GM12878 (cell line): Measurements from ENCODE around the gene AHCY. TPM values are rescaled to one million over a fixed set of nuclear protein-coding genes. Genes with fewer than 3 reads are reported as not detected.

ENCODE experiments used
- ATAC-seq: fragments of 200-7000 bp; cut with Tn5 transposase; 3 replicates; pipeline ENCODE4 v1.9.1; 2020; ENCODE audit warnings: mild to moderate bottlenecking, moderate library complexity
- BruUV-seq: library from RNA; stranded (reverse); fragments of 400-500 nt; replicated peaks from 2 replicates; lab custom pipeline; 2021; lab: Mats Ljungman, UMichigan
- CTCF ChIA-PET: fragments of 300-600 bp; sonication (Branson Sonifier 250); formaldehyde crosslinking; extraction: SDS; loops from one replicate; lab custom pipeline; 2021; ENCODE audit warnings: inconsistent platforms; lab: Yijun Ruan, JAX
- POLR2A ChIA-PET: fragments of 350-600 bp; formaldehyde crosslinking; extraction: SDS; loops from one replicate; lab custom pipeline; 2021; ENCODE audit warnings: inconsistent platforms; lab: Charles Lee
- RAD21 ChIA-PET: fragments of 300-600 bp; sonication (Branson Sonifier 250); formaldehyde crosslinking; loops from one replicate; lab custom pipeline; 2023; ENCODE audit warnings: antibody characterized with exemption; ENCODE audit not compliant: unreplicated experiment; lab: Charles Lee
- SMC1A ChIA-PET: fragments of 300-600 bp; sonication (Branson Sonifier 250); formaldehyde crosslinking; loops from one replicate; lab custom pipeline; 2023; ENCODE audit not compliant: unreplicated experiment, uncharacterized antibody; lab: Charles Lee
- DNase-seq: peaks from one replicate; pipeline ENCODE4 v3.0.0-alpha.2; 2011; ENCODE audit warnings: low read depth, low spot score
- FAIRE-seq: peaks from 3 replicates; lab custom pipeline; 2011; peaks lifted over from hg19 to GRCh38; lab: Jason Lieb, UNC
- H2AFZ ChIP-seq: 2 replicates; pipeline ENCODE4 v1.6.0; 2011; ENCODE audit warnings: low read depth, low read length, control low read depth; ENCODE audit not compliant: control insufficient read depth
- H3K27ac ChIP-seq: 2 replicates; pipeline ENCODE4 v1.5.1; 2011; ENCODE audit warnings: control low read depth; ENCODE audit not compliant: control insufficient read depth, insufficient read depth
- H3K27me3 ChIP-seq, 2 experiments: replicated peaks in 1 of 2; 2 replicates each; pipeline versions ENCODE4 v1.6.0 to v1.6.1; 2011; ENCODE audit warnings: low read length in 1 of 2; ENCODE audit not compliant: control insufficient read depth in 2 of 2, insufficient read depth in 2 of 2
- H3K36me3 ChIP-seq, 2 experiments: 2 replicates each; pipeline ENCODE4 v1.5.1; 2011; ENCODE audit warnings: low read length in 1 of 2; ENCODE audit not compliant: control insufficient read depth in 2 of 2, insufficient read depth in 2 of 2
- H3K4me1 ChIP-seq: 2 replicates; pipeline ENCODE4 v1.6.1; 2011; ENCODE audit warnings: mild to moderate bottlenecking, low read length, moderate library complexity, mixed read lengths; ENCODE audit not compliant: control insufficient read depth, insufficient read depth
- H3K4me2 ChIP-seq: 2 replicates; pipeline ENCODE4 v1.6.0; 2011; ENCODE audit warnings: control low read depth; ENCODE audit not compliant: control insufficient read depth, insufficient read depth
- H3K4me3 ChIP-seq: fragments of 200-600 bp; sonication (generic); 2 replicates; pipeline ENCODE4 v1.5.1; 2016
- H3K79me2 ChIP-seq: 2 replicates; pipeline ENCODE4 v1.6.0; 2011; ENCODE audit warnings: low read length; ENCODE audit not compliant: control insufficient read depth, insufficient read depth
- H3K9ac ChIP-seq: 2 replicates; pipeline ENCODE4 v1.8.0; 2011; ENCODE audit warnings: low read length, control low read depth, mixed read lengths; ENCODE audit not compliant: control insufficient read depth, insufficient read depth
- H3K9me3 ChIP-seq: replicated peaks from 3 replicates; pipeline ENCODE4 v1.5.1; 2011; ENCODE audit warnings: mild to moderate bottlenecking, low read length; ENCODE audit not compliant: control insufficient read depth, insufficient read depth
- H4K20me1 ChIP-seq: 2 replicates; pipeline ENCODE4 v1.6.0; 2011; ENCODE audit not compliant: control insufficient read depth, insufficient read depth
- CHD1 ChIP-seq: IDR thresholded peaks from 2 replicates; pipeline ENCODE4 v1.6.1; 2012; ENCODE audit warnings: low read depth, low read length, improper control_type of control experiment
- IKZF2 ChIP-seq, 2 experiments: fragments of 450-650 bp; IDR thresholded peaks; 2 replicates each; pipeline ENCODE4 v1.6.1; 2017; ENCODE audit warnings: mild to moderate bottlenecking in 2 of 2, moderate library complexity in 2 of 2
- JUNB ChIP-seq: IDR thresholded peaks from 2 replicates; pipeline ENCODE4 v1.6.1; 2016; ENCODE audit warnings: antibody characterized with exemption, mild to moderate bottlenecking
- NR2C1 ChIP-seq: fragments of 450-650 bp; IDR thresholded peaks from 2 replicates; pipeline ENCODE4 v1.6.1; 2017; ENCODE audit warnings: antibody characterized with exemption, mild to moderate bottlenecking, moderate library complexity
- NR2F1 ChIP-seq: fragments of 450-650 bp; conservative IDR thresholded peaks from 2 replicates; pipeline ENCODE4 v1.6.1; 2017; ENCODE audit warnings: mild to moderate bottlenecking
- PML ChIP-seq: IDR thresholded peaks from 2 replicates; pipeline ENCODE4 v1.6.1; 2012; ENCODE audit warnings: low read length, inconsistent platforms
- RAD21 ChIP-seq: IDR thresholded peaks from 2 replicates; pipeline ENCODE4 v1.6.1; 2011; ENCODE audit warnings: mild to moderate bottlenecking, low read depth, low read length, moderate library complexity; ENCODE audit not compliant: insufficient read depth
- RUNX3 ChIP-seq: IDR thresholded peaks from 2 replicates; pipeline ENCODE4 v1.6.1; 2012; ENCODE audit warnings: low read length, inconsistent platforms
- SIX5 ChIP-seq: IDR thresholded peaks from 2 replicates; pipeline ENCODE4 v1.6.1; 2011; ENCODE audit warnings: mild to moderate bottlenecking, low read depth, low read length, moderate library complexity; ENCODE audit not compliant: severe bottlenecking
- SPI1 ChIP-seq: IDR thresholded peaks from 2 replicates; pipeline ENCODE4 v1.6.1; 2011; ENCODE audit warnings: low read depth, mild to moderate bottlenecking, low read length, moderate library complexity, borderline replicate concordance; ENCODE audit not compliant: insufficient read depth
- SRF ChIP-seq, 2 experiments: IDR thresholded peaks; 2 replicates each; pipeline ENCODE4 v1.6.1; 2011; ENCODE audit warnings: low read depth in 2 of 2, low read length in 2 of 2, mild to moderate bottlenecking in 1 of 2, moderate library complexity in 1 of 2
- STAT1 ChIP-seq: fragments of 450-650 bp; conservative IDR thresholded peaks from 2 replicates; pipeline ENCODE4 v1.6.1; 2014; ENCODE audit warnings: antibody characterized with exemption, mild to moderate bottlenecking
- TCF12 ChIP-seq: IDR thresholded peaks from 2 replicates; pipeline ENCODE4 v1.6.1; 2011; ENCODE audit warnings: low read depth, mild to moderate bottlenecking, low read length
- TCF3 ChIP-seq: IDR thresholded peaks from 2 replicates; pipeline ENCODE4 v1.6.1; 2012; ENCODE audit warnings: low read depth, mild to moderate bottlenecking, low read length, borderline replicate concordance; ENCODE audit not compliant: insufficient read depth
- TCF7 ChIP-seq: IDR thresholded peaks from 2 replicates; pipeline ENCODE4 v1.6.1; 2014; ENCODE audit warnings: antibody characterized with exemption, borderline replicate concordance
- YY1 ChIP-seq: IDR thresholded peaks from 2 replicates; pipeline ENCODE4 v1.6.1; 2011; ENCODE audit warnings: low read depth, mild to moderate bottlenecking, low read length
- ZNF384 ChIP-seq: IDR thresholded peaks from 2 replicates; pipeline ENCODE4 v1.6.1; 2012; ENCODE audit warnings: low read depth, mild to moderate bottlenecking, low read length, improper control_type of control experiment, borderline replicate concordance
- WGBS: methylation state at CpG from one replicate; pipeline ENCODE4 v1.1.6; 2016; ENCODE audit warnings: low lambda C conversion rate; ENCODE audit not compliant: insufficient replicate concordance, insufficient coverage; ENCODE audit errors: missing lambda C conversion rate; 5-methylcytosine and 5-hydroxymethylcytosine counted together
- in situ Hi-C: fragments of 300-500 bp; cut with MboI; formaldehyde crosslinking; loops from 9 replicates; pipeline ENCODE4 v1.14.3; 2018; ENCODE audit warnings: mixed read lengths
- intact Hi-C: fragments of 100-400 bp; cut with micrococcal nuclease; formaldehyde crosslinking; loops from one replicate; pipeline ENCODE4 v1.14.2; 2022; ENCODE audit not compliant: unreplicated experiment
- polyA plus RNA-seq, 11 experiments: library from polyadenylated mRNA; depleted of rRNA in 4 of 11; unstranded in 6 of 11; stranded (reverse) in 5 of 11; fragments of >200 nt; fragmentation: Nextera tagmentation in 4 of 11; fragmentation: Illumina TruSeq in 1 of 11; extraction: Ambion mirVana in 4 of 11; extraction: Trizol in 1 of 11; gene quantifications; 1 replicate in 1 of 11; 2 replicates in 10 of 11; pipeline versions ENCODE4 v1.2.1 to v1.2.3, GENCODE V29; 2011 to 2016; ENCODE audit warnings: inconsistent platforms in 2 of 11, missing spikeins in 2 of 11, low read depth in 1 of 11
- total RNA-seq, 4 experiments: library from RNA; depleted of rRNA in 3 of 4; stranded (reverse); fragments of >200 nt in 3 of 4; fragmentation: Illumina TruSeq in 1 of 4; extraction: Trizol in 1 of 4; gene quantifications; 2 replicates each; pipeline versions ENCODE4 v1.2.1 to v1.2.3, GENCODE V29; 2013 to 2021
- TF ChIP-seq, protein P1 (sequence below): IDR thresholded peaks from 2 replicates; pipeline ENCODE4 v1.6.1; 2012; ENCODE audit warnings: low read depth, low read length, improper control_type of control experiment
- TF ChIP-seq, protein P2 (sequence below): fragments of 450-650 bp; formaldehyde crosslinking; IDR thresholded peaks from 2 replicates; pipeline ENCODE4 v1.4.0; 2020; ENCODE audit warnings: mild to moderate bottlenecking, moderate library complexity
- TF ChIP-seq, protein P3 (sequence below): fragments of 450-650 bp; IDR thresholded peaks from 2 replicates; pipeline ENCODE4 v1.6.1; 2017; ENCODE audit warnings: mild to moderate bottlenecking, moderate library complexity

The AHCY gene
- total and polyA plus RNA-seq, 10 of the 15 experiments (the other 5 are each of a cell fraction or from before 2014, with no cell fraction given), result 84.9 to 223 (median 181) TPM

- FAIRE-seq, result no peak
- BruUV-seq, result no TSS peak
- H3K79me2 ChIP-seq, result peaks cover 4% of the 10 kb centered on the region
These were observed 10.7 kb downstream of the AHCY start for GRCh38 chr20:34292496-34292895.

More at GRCh38 chr20:34292496-34292895, 10.7 kb downstream of the AHCY start:
- Histone ChIP-seq H3K9me3 (no peaks in the 10 kb centered on the region), H3K27me3 (no peaks in the 10 kb centered on the region), H2AFZ (no peak overlapping the region), H3K4me3 (no peak overlapping the region), H3K4me1 (no peaks in the 10 kb centered on the region; the same call in 1 of the 2 replicates), H4K20me1 (no peaks in the 10 kb centered on the region), H3K27ac (no peak overlapping the region), H3K4me2 (no peak overlapping the region), H3K36me3 (peaks cover 43 to 48% of the 10 kb centered on the region in 2 experiments), H3K9ac (no peak overlapping the region)
- ChIA-PET RAD21 (no interaction called here), SMC1A (no interaction called here), POLR2A (no interaction called here), CTCF (no interaction called here)
- intact Hi-C loops, result no loop called here
- ATAC-seq (no peak), DNase-seq (no peak)
- TF ChIP-seq RAD21 (no peak), SRF (IDR thresholded peaks at IDR 0.05; ENCODE audit: low read depth in 2 of 2, low read length in 2 of 2) (no peak), JUNB (no peak), TCF3 (no peak), CHD1 (no peak), SIX5 (no peak), IKZF2 (IDR thresholded peaks at IDR 0.05) (no peak), YY1 (no peak), TCF7 (no peak), ZNF384 (no peak), TCF12 (no peak), SPI1 (no peak), STAT1 (no peak), NR2C1 (no peak), RUNX3 (no peak), PML (no peak), NR2F1 (no peak)
- TF ChIP-seq, protein P1, sequence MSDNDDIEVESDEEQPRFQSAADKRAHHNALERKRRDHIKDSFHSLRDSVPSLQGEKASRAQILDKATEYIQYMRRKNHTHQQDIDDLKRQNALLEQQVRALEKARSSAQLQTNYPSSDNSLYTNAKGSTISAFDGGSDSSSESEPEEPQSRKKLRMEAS, result no peak
- TF ChIP-seq, protein P2, sequence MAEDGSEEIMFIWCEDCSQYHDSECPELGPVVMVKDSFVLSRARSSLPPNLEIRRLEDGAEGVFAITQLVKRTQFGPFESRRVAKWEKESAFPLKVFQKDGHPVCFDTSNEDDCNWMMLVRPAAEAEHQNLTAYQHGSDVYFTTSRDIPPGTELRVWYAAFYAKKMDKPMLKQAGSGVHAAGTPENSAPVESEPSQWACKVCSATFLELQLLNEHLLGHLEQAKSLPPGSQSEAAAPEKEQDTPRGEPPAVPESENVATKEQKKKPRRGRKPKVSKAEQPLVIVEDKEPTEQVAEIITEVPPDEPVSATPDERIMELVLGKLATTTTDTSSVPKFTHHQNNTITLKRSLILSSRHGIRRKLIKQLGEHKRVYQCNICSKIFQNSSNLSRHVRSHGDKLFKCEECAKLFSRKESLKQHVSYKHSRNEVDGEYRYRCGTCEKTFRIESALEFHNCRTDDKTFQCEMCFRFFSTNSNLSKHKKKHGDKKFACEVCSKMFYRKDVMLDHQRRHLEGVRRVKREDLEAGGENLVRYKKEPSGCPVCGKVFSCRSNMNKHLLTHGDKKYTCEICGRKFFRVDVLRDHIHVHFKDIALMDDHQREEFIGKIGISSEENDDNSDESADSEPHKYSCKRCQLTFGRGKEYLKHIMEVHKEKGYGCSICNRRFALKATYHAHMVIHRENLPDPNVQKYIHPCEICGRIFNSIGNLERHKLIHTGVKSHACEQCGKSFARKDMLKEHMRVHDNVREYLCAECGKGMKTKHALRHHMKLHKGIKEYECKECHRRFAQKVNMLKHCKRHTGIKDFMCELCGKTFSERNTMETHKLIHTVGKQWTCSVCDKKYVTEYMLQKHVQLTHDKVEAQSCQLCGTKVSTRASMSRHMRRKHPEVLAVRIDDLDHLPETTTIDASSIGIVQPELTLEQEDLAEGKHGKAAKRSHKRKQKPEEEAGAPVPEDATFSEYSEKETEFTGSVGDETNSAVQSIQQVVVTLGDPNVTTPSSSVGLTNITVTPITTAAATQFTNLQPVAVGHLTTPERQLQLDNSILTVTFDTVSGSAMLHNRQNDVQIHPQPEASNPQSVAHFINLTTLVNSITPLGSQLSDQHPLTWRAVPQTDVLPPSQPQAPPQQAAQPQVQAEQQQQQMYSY (CRISPR knock-in tag), result no peak
- TF ChIP-seq, protein P3, sequence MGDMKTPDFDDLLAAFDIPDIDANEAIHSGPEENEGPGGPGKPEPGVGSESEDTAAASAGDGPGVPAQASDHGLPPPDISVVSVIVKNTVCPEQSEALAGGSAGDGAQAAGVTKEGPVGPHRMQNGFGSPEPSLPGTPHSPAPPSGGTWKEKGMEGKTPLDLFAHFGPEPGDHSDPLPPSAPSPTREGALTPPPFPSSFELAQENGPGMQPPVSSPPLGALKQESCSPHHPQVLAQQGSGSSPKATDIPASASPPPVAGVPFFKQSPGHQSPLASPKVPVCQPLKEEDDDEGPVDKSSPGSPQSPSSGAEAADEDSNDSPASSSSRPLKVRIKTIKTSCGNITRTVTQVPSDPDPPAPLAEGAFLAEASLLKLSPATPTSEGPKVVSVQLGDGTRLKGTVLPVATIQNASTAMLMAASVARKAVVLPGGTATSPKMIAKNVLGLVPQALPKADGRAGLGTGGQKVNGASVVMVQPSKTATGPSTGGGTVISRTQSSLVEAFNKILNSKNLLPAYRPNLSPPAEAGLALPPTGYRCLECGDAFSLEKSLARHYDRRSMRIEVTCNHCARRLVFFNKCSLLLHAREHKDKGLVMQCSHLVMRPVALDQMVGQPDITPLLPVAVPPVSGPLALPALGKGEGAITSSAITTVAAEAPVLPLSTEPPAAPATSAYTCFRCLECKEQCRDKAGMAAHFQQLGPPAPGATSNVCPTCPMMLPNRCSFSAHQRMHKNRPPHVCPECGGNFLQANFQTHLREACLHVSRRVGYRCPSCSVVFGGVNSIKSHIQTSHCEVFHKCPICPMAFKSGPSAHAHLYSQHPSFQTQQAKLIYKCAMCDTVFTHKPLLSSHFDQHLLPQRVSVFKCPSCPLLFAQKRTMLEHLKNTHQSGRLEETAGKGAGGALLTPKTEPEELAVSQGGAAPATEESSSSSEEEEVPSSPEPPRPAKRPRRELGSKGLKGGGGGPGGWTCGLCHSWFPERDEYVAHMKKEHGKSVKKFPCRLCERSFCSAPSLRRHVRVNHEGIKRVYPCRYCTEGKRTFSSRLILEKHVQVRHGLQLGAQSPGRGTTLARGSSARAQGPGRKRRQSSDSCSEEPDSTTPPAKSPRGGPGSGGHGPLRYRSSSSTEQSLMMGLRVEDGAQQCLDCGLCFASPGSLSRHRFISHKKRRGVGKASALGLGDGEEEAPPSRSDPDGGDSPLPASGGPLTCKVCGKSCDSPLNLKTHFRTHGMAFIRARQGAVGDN, result no peak
- WGBS, result 100% methylated on average over 3 of the region's 3 CpGs
- in situ Hi-C loops, result no loop called here
